IPS DF 6.9 (cell line): ENCODE results near the gene COX17.

Experiments
- DNase-seq: peaks from one replicate; pipeline ENCODE4 v3.0.0-alpha.2; 2013; ENCODE audit warnings: low read depth, low spot score
- H3K27ac ChIP-seq: one replicate; pipeline ENCODE4 v1.5.1; 2013; ENCODE audit warnings: low read length, control low read depth
- H3K27me3 ChIP-seq: 2 replicates; pipeline ENCODE4 v1.6.1; 2013; ENCODE audit warnings: mild to moderate bottlenecking, low read length; ENCODE audit not compliant: control insufficient read depth, insufficient read depth
- H3K36me3 ChIP-seq: 2 replicates; pipeline ENCODE4 v1.6.1; 2013; ENCODE audit warnings: low read length; ENCODE audit not compliant: control insufficient read depth, insufficient read depth
- H3K4me1 ChIP-seq: 2 replicates; pipeline ENCODE4 v1.6.1; 2013; ENCODE audit warnings: low read length; ENCODE audit not compliant: control insufficient read depth, insufficient read depth
- H3K4me3 ChIP-seq: 2 replicates; pipeline ENCODE4 v1.5.1; 2013; ENCODE audit warnings: mild to moderate bottlenecking, low read length
- H3K9me3 ChIP-seq: 2 replicates; pipeline ENCODE4 v1.6.1; 2013; ENCODE audit warnings: low read length, inconsistent platforms; ENCODE audit not compliant: control insufficient read depth, insufficient read depth
- WGBS: extraction: QIAGEN DNeasy Blood & Tissue Kit; methylation state at CpG from one replicate; pipeline ENCODE4 v1.1.7; 2013; ENCODE audit warnings: mixed read lengths, missing lambda C conversion rate; ENCODE audit not compliant: insufficient read length, insufficient coverage; 5-methylcytosine and 5-hydroxymethylcytosine counted together

The COX17 gene

DNA sequence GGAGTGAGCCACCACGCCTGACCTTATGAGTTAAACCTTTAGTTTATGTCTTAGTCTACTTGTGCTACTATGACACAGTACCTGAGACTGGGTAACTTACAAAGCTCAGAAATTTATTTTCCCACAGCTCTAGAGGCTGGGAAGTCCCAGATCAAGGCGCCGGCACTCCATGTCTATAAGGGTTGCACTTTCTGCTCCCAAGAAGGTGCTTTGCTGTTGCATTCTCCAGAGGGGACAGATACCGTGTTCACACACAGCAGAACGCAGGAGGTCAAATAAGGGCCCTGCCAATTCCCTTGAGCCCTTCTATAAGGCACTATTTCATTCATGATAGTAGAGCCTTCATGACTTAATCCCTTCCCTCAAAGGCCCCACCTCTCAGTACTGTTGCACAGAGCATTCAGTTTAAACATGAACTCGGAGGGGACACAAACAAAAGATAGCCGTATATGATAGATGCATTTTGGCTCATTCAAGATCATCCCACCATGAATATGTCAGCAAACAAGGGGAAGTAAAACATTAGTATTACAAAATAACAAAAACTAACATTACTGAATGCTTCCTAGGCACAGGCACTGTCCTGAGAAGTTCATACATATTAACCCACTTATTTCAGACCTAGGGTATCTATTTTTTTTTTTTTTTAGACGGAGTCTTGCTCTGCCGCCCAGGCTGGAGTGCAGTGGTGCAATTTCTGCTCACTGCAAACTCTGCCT lies 53.0 kb downstream of the COX17 start:
- H3K4me1 ChIP-seq: no peaks in the 10 kb centered on the region
- no CpG with 5 or more reads among the region's 9 CpGs for WGBS

DNA sequence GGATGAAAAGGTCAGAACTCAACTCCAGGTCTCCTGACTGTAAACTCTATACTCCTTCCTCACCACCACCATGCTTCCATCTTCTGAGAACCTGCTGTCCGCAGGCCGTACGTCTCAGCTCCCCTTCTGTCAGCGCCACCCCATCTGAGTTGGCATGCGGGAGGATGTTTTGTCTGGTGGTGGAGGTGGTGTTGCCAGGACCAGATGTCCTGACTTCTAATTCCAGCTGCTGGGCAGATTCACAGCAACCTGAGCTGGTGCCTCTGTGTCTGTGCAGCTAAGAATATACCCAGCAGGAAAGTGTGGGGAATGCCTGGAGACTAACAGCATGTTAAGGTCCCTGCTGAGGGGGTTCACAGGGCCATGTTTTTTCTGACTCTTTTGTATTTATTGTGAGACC lies 56.3 kb downstream of the COX17 start:
- no peaks in the 10 kb centered on the region for H3K36me3 ChIP-seq
- H3K9me3 ChIP-seq: no peaks in the 10 kb centered on the region
- no peaks in the 10 kb centered on the region for H3K27me3 ChIP-seq
- no CpG with 5 or more reads among the region's 5 CpGs for WGBS
- no peak for DNase-seq
- no peak overlapping the region for H3K27ac ChIP-seq
- H3K4me1 ChIP-seq: no peaks in the 10 kb centered on the region
- H3K4me3 ChIP-seq: no peak overlapping the region

More for the DNA sequence above, 53.0 kb downstream of the COX17 start:
- no peak overlapping the region for H3K4me3 ChIP-seq
- no peaks in the 10 kb centered on the region for H3K9me3 ChIP-seq
- DNase-seq: no peak
- no peak overlapping the region for H3K27ac ChIP-seq
- H3K36me3 ChIP-seq: no peaks in the 10 kb centered on the region
- no peaks in the 10 kb centered on the region for H3K27me3 ChIP-seq
